ENCODE measurements around the gene CANX.
"Not testable (repeated sequence)": the region's sequence is repeated elsewhere in the genome, so short reads cannot be mapped to it uniquely, and the experiment has no call there.

CANX gene

DNA sequence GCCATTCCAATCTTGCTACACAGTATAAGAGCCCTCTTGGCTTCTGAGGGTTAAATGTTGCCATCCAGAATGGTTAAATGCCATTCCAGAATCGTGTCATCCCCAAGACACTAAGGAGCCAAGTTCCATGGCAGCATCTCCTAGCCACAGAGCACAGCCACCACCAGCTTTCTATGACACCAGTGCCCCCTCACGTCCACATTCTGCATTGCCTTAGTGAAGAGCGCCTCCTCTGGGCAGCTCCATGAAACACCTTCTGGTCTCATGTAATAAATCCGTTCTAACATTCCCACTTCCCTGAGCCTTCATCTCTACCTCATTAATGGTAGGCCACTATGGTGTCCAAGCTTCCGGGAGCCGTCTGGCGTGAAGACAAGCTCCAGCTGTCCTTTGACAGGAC is 30.4 kb upstream of the CANX start:
- Histone ChIP-seq H3K36me3 (peaks cover 18% of the 10 kb centered on the region), H3K4me3 (ENCODE audit: low read depth in 1 of 2, low read length in 1 of 2) (no peak overlapping the region), H3K9me3 (no peaks in the 10 kb centered on the region), H3K4me1 (ENCODE audit: control insufficient read depth in 1 of 2, insufficient read depth in 1 of 2, low read depth in 1 of 2, low read length in 1 of 2) (peaks cover 16 to 20% of the 10 kb centered on the region in 2 experiments), H3K27me3 (no peaks in the 10 kb centered on the region), H3K27ac (no peak overlapping the region)
- peak; percentile 58 for TF ChIP-seq CTCF (IDR thresholded peaks at IDR 0.05)

GRCh38 chr5:179678223-179679013 is 20.3 kb upstream of the CANX start:
- H3K27ac ChIP-seq, result peak overlapping the region; percentile 68
- H3K27me3 ChIP-seq, result no peaks in the 10 kb centered on the region
- TF ChIP-seq CTCF (IDR thresholded peaks at IDR 0.05), result peak; percentile 43

GRCh38 chr5:179679014-179679674 is 19.6 kb upstream of the CANX start:
- Histone ChIP-seq H3K36me3 (no peaks in the 10 kb centered on the region), H3K4me3 (ENCODE audit: low read depth in 1 of 2, low read length in 1 of 2) (peak overlapping the region; percentile 67 to 91), H3K27me3 (no peaks in the 10 kb centered on the region), H3K4me1 (ENCODE audit: control insufficient read depth in 1 of 2, insufficient read depth in 1 of 2, low read depth in 1 of 2, low read length in 1 of 2) (peaks cover 23 to 28% of the 10 kb centered on the region in 2 experiments), H3K9me3 (no peaks in the 10 kb centered on the region), H3K27ac (peak overlapping the region; percentile 68)
- TF ChIP-seq CTCF (IDR thresholded peaks at IDR 0.05), result peak; percentile 38

More at GRCh38 chr5:179678223-179679013, 20.3 kb upstream of the CANX start:
- H3K9me3 ChIP-seq, result no peaks in the 10 kb centered on the region
- H3K4me1 ChIP-seq (ENCODE audit: control insufficient read depth in 1 of 2, insufficient read depth in 1 of 2, low read depth in 1 of 2, low read length in 1 of 2), result peaks cover 23 to 28% of the 10 kb centered on the region in 2 experiments
- H3K4me3 ChIP-seq (ENCODE audit: low read depth in 1 of 2, low read length in 1 of 2), result peak overlapping the region; percentile 67 to 91
- no peaks in the 10 kb centered on the region for H3K36me3 ChIP-seq

- no peak for TF ChIP-seq CTCF (IDR thresholded peaks at IDR 0.05)
- no peaks in the 10 kb centered on the region for H3K36me3 ChIP-seq
Observed at GRCh38 chr5:179680014-179680779, 18.6 kb upstream of the CANX start.

DNA sequence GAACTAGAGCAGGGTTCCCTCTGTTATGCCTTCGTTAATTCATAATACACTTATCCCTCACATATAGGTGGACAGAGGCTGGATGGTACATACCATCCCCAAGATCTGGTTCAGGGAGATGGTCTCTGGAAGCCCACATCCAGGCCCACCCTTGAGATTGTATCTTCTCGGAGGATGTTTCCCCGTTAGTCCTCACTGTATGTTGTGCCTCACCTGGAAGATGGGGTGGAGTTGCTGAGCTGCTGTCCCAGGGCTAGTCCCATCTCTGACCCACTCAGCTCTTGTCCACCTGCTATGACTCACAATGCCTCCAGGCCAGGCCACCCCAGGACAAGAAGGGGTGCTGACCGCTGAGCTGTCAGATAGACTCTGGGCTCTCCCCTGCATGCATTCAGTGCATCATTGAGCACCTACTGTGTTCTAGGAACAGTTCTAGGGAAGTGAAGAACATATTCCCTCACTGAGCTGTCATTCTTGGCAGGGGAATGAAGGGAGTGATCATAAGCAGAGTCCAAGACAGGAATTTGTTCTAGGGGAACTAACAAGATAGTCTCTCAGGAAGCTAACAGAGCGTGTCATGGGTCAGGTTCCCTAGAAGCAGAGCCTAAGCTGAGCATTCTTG is 17.9 kb upstream of the CANX start, which contains the start of gene CBY3:
TSS of gene CBY3 (minus strand) at position 255 of the 622 bp plus-strand sequence. CDS start at position 139, 116 bp downstream.
- no peaks in the 10 kb centered on the region for H3K9me3 ChIP-seq
- H3K36me3 ChIP-seq, result no peaks in the 10 kb centered on the region
- H3K27me3 ChIP-seq, result no peaks in the 10 kb centered on the region
- no peak within 1 kb of the TSS for H3K4me3 ChIP-seq (ENCODE audit: low read depth in 1 of 2, low read length in 1 of 2)
- no peak for TF ChIP-seq CTCF (IDR thresholded peaks at IDR 0.05)
- H3K27ac ChIP-seq, result peak within 1 kb of the TSS; percentile 50
- H3K4me1 ChIP-seq (ENCODE audit: control insufficient read depth in 1 of 2, insufficient read depth in 1 of 2, low read depth in 1 of 2, low read length in 1 of 2), result peaks cover 23 to 28% of the 10 kb centered on the region in 2 experiments

More at GRCh38 chr5:179680014-179680779, 18.6 kb upstream of the CANX start:
- Histone ChIP-seq H3K27ac (peak overlapping the region; percentile 50), H3K9me3 (no peaks in the 10 kb centered on the region), H3K27me3 (no peaks in the 10 kb centered on the region), H3K4me1 (ENCODE audit: control insufficient read depth in 1 of 2, insufficient read depth in 1 of 2, low read depth in 1 of 2, low read length in 1 of 2) (peaks cover 23 to 28% of the 10 kb centered on the region in 2 experiments), H3K4me3 (ENCODE audit: low read depth in 1 of 2, low read length in 1 of 2) (no peak overlapping the region)

GRCh38 chr5:179689212-179689611 is 9.6 kb upstream of the CANX start:
- H3K9me3 ChIP-seq; H3K4me3 ChIP-seq (ENCODE audit: low read depth in 1 of 2, low read length in 1 of 2); H3K36me3 ChIP-seq; H3K27me3 ChIP-seq: not testable (repeated sequence)
- Histone ChIP-seq H3K27ac (peak overlapping the region; percentile 56), H3K4me1 (ENCODE audit: control insufficient read depth in 1 of 2, insufficient read depth in 1 of 2, low read depth in 1 of 2, low read length in 1 of 2) (peaks cover 7 to 14% of the 10 kb centered on the region in 2 experiments)

Measured in neutrophil (primary cell).